Heart left ventricle (tissue), 13 donors: ENCODE results near the gene GALNT2.

ENCODE experiments used
- POLR2A ChIP-seq, 2 donors: fragments of 450-650 bp; IDR thresholded peaks; one replicate each; pipeline ENCODE4 v1.6.1; 2017; ENCODE audit warnings: antibody characterized with exemption in 2 of 2, mild to moderate bottlenecking in 2 of 2, moderate library complexity in 2 of 2
- TF ChIP-seq, protein P1 (sequence below), 12 donors: fragments of 200-600 bp; sonication (generic) in 4 of 12; IDR thresholded peaks; one replicate each; pipeline versions ENCODE4 v1.5.0 to v1.8.0; 2018 to 2022; ENCODE audit warnings: antibody characterized with exemption in 12 of 12, mild to moderate bottlenecking in 5 of 12
- donor health status: ischemic (EF 13 %, LVEDD 7.1; RV severe dilation, severe dysfunction).
- donor health status: DM: no; HTN: yes; CAD: no.
- donor health status: DM: no; HTN: no; CAD: no.
- donor health status: ischemic (EF 25% LVEDD 6.9; RV normal size, moderate dysfunction).
- donor health status: ischemic (EF 25% LVEDD 5.7; RV mildly dilated, moderate dysfunction).
- donor health status: ischemic (EF 35%, LVEDD 5.7; RV mildly dilated, moderate dysfunction).
- donor health status: nonischemic (EF 11% LVEDD 7.7; RV severe dilation, severe dysfunction).
- donor health status: DM: yes; HTN: yes; CAD: no.
- donor health status: PGD.
- donor health status: ischemic (EF 29% LVEDD 5.4; RV normal size, mild dysfunction).
- donor health status: nonischemic (EF 23%, LVEDD 6.1; RV moderate dilation, normal function).

DNA sequence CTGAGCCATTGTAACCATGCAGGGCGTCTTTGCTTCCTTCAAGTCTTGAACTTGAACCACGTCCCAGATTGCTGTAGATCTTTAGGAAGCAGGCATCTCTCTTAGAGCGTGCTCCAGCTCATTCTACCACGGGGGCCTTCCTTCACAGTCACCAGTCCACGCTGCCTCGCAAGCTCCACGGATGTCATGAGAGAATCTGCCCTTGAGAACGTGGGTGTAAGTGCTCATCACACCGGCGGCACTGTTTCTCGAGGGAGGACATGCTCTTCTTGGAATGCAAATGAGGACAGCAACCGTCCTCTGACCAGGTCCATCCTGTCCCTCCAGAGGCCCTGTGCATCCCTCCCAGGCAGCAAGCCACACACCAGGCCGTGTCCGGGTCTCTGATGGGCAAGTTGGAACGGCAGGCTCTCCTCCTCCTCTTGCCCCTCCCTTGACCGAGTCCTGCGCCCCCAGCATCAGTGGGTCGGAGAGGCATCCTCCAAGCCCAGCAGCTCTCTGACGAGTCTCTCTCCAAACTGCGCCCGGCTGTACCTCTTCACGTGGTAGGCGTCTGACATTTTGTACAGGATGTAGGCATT is 256.0 kb downstream of the GALNT2 start:
- TF ChIP-seq, protein P1, sequence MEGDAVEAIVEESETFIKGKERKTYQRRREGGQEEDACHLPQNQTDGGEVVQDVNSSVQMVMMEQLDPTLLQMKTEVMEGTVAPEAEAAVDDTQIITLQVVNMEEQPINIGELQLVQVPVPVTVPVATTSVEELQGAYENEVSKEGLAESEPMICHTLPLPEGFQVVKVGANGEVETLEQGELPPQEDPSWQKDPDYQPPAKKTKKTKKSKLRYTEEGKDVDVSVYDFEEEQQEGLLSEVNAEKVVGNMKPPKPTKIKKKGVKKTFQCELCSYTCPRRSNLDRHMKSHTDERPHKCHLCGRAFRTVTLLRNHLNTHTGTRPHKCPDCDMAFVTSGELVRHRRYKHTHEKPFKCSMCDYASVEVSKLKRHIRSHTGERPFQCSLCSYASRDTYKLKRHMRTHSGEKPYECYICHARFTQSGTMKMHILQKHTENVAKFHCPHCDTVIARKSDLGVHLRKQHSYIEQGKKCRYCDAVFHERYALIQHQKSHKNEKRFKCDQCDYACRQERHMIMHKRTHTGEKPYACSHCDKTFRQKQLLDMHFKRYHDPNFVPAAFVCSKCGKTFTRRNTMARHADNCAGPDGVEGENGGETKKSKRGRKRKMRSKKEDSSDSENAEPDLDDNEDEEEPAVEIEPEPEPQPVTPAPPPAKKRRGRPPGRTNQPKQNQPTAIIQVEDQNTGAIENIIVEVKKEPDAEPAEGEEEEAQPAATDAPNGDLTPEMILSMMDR (IDR thresholded peaks at IDR 0.05), result no peak
- no peak for TF ChIP-seq POLR2A (IDR thresholded peaks at IDR 0.05)
